ENCODE measurements around the gene DDIAS. TPM values are rescaled to one million over a fixed set of nuclear protein-coding genes. Genes with fewer than 3 reads are reported as not detected.

DDIAS gene
- total RNA-seq, 4 donors from 2014 or later = 0.67 to 2.1 (median 1.1) TPM

DNA sequence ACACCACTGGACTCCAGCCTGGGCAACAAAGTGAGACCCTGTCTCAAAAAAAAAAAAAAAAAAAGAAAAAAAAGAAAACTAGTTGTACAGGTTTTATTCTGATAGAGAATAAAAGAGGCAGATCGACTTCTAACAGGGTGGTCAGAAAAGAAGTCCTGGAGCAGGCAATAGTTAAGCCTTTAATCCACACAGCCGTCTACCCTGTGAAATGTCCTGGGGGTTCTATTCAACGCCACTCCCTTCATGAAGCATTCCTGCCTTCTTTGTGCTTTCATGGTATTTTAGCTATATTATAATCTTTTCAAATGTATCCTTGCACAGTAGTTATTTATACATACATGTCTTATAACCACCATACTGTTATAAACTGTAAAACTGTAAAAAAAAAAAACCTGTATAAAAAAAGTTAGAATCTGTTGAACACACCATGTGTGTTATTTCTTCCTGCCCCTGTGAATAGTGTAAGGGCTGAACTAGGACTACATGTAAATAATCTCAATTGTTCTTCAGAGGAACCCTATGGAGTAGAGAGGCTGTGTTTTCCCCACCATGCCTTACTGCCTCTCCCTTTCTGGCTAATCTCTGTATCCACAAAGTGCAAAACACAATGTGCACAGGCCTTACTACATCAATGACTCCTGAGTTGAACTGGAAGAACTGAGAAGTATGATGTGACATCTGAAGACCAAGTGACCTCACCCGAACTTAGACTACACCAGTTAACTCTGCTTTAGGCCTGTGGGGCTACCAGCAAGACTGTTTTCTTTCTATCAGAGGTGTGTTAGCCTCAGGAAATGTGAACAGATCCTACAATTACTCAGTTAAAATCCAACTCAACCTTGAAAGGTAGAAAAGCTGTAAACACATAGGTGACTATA, 26.7 kb upstream of the DDIAS start:
- no peaks in the 10 kb centered on the region for H3K36me3 ChIP-seq
- H3K4me3 ChIP-seq = no peak overlapping the region
- no peak overlapping the region for H3K27ac ChIP-seq
- intact Hi-C loops (cut with DNase I; ENCODE audit: low total_unique reads) (no loop called here), in situ Hi-C loops (cut with MboI; ENCODE audit: low sequenced_read_pairs in 4 of 4) (loop anchor here in 1 of 4 donors (25.0 kb wide), 1 partner anchor 937 kb away; no protein-coding TSS in a partner anchor)
- peaks cover 0 to 4% of the 10 kb centered on the region in 2 donors for H3K4me1 ChIP-seq
- no peaks in the 10 kb centered on the region for H3K9me3 ChIP-seq
- H3K27me3 ChIP-seq = no peaks in the 10 kb centered on the region
- TF ChIP-seq, protein P1, sequence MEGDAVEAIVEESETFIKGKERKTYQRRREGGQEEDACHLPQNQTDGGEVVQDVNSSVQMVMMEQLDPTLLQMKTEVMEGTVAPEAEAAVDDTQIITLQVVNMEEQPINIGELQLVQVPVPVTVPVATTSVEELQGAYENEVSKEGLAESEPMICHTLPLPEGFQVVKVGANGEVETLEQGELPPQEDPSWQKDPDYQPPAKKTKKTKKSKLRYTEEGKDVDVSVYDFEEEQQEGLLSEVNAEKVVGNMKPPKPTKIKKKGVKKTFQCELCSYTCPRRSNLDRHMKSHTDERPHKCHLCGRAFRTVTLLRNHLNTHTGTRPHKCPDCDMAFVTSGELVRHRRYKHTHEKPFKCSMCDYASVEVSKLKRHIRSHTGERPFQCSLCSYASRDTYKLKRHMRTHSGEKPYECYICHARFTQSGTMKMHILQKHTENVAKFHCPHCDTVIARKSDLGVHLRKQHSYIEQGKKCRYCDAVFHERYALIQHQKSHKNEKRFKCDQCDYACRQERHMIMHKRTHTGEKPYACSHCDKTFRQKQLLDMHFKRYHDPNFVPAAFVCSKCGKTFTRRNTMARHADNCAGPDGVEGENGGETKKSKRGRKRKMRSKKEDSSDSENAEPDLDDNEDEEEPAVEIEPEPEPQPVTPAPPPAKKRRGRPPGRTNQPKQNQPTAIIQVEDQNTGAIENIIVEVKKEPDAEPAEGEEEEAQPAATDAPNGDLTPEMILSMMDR (IDR thresholded peaks at IDR 0.05 in 4 of 5, conservative IDR thresholded peaks at IDR 0.05 in 1 of 5) = no peak
- no peak for TF ChIP-seq POLR2A (IDR thresholded peaks at IDR 0.05)
- ATAC-seq (no peak), DNase-seq (no peak)

DNA sequence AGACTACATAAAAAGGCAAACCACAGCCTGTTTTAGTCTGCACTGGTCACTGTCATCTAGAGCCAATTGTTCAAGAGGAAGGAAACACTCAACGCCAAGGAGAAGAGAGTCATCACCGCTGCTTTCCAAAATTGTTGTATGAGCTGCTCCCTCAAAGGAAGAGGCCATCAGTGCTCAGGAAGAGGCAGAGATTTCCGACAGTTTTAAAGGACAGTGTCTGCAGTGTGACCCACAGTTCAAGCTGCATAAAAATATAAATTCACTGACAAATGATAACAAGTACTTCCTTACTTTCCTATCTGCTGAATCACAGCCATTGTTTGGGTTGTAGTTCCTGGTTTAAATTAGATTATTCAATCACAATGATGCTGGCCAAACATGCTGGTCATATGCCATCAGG, 17.7 kb upstream of the DDIAS start:
- intact Hi-C loops (cut with DNase I; ENCODE audit: low total_unique reads) (no loop called here), in situ Hi-C loops (cut with MboI; ENCODE audit: low sequenced_read_pairs in 4 of 4) (no loop called here)
- Histone ChIP-seq H3K4me3 (no peak overlapping the region), H3K36me3 (no peaks in the 10 kb centered on the region), H3K9me3 (no peaks in the 10 kb centered on the region), H3K27ac (no peak overlapping the region), H3K4me1 (peaks cover 4 to 25% of the 10 kb centered on the region in 2 donors), H3K27me3 (no peaks in the 10 kb centered on the region)
- DNase-seq = no peak
- ATAC-seq = peak; percentile 45 to 56
- TF ChIP-seq, protein P1 (IDR thresholded peaks at IDR 0.05 in 4 of 5, conservative IDR thresholded peaks at IDR 0.05 in 1 of 5) = no peak
- TF ChIP-seq POLR2A (IDR thresholded peaks at IDR 0.05) = no peak

DNA sequence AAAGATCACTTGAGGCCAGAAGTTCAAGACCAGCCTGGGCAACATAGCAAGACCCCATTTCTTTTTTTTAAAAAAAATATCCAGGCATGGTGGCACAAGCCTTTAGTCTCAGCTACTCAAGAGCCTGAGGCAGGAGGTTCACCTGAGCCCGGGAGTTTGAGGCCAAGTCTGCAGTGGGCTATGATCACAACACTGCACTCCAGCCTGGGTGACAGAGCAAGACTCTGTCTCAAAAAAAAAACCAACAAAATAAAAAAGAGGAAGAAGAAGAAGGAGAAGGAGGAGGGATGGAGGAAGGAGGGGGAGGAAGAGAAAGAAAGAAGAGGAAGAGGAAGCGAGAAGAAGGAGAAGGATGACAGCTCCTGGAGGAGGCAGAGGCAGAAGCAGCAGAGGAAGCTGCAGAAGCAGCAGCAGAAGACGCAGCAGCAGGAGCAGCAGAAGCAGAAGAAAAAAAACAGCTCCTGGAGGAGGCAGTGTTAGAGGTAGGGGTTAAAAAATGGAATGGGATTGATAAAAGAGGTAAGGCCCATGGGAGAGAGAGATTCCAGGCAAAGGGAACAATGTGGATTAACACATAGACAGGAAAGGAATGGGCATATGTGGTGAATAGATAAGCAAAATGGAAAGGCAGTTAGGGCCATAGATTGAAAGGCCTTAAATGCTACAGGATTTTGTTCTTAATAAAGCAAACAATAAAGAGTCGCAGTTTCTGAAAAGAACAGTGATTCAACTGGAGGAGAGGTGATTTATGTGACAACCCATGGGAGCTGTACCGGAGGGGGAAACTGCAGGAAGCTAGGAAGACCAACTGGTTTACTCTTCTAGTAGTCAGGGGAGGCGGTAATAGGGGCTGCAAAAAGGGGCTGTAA, 12.2 kb upstream of the DDIAS start:
- in situ Hi-C loops (cut with MboI; ENCODE audit: low sequenced_read_pairs in 4 of 4) = no loop called here
- no peaks in the 10 kb centered on the region for H3K9me3 ChIP-seq
- ATAC-seq (no peak), DNase-seq (no peak)
- peak overlapping the region in 1 of 4 donors; percentile 6 for H3K4me3 ChIP-seq
- H3K36me3 ChIP-seq = no peaks in the 10 kb centered on the region
- H3K27ac ChIP-seq = no peak overlapping the region
- H3K27me3 ChIP-seq = no peaks in the 10 kb centered on the region
- intact Hi-C loops (cut with DNase I; ENCODE audit: low total_unique reads) = no loop called here
- TF ChIP-seq, protein P1 (IDR thresholded peaks at IDR 0.05 in 4 of 5, conservative IDR thresholded peaks at IDR 0.05 in 1 of 5) = no peak
- no peak for TF ChIP-seq POLR2A (IDR thresholded peaks at IDR 0.05)
- H3K4me1 ChIP-seq = peaks cover 4 to 30% of the 10 kb centered on the region in 2 donors

DNA sequence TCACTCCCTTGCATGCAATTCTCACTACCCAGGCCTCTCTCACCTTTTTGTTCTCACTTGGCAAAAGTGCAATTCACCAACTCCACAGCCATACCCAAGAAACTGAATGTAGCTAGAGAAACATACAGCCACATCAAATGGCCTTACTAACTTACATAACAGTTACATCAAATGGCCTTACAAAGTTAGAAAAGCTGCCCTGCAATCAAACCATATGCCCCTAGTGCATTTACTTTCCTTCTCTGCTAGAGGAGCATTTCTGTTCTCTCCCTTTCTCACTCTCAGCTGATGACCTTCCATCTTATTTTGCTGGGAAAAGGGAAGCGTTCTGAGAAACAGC, 11.6 kb upstream of the DDIAS start:
- no peak for DNase-seq
- in situ Hi-C loops (cut with MboI; ENCODE audit: low sequenced_read_pairs in 4 of 4) = no loop called here

More for the DNA sequence above, 11.6 kb upstream of the DDIAS start:
- no peak for ATAC-seq
- Histone ChIP-seq H3K4me3 (peak overlapping the region in 1 of 4 donors; percentile 6), H3K27me3 (no peaks in the 10 kb centered on the region), H3K36me3 (no peaks in the 10 kb centered on the region), H3K9me3 (no peaks in the 10 kb centered on the region), H3K4me1 (peaks cover 0 to 26% of the 10 kb centered on the region in 2 donors), H3K27ac (no peak overlapping the region)
- TF ChIP-seq, protein P1 (IDR thresholded peaks at IDR 0.05 in 4 of 5, conservative IDR thresholded peaks at IDR 0.05 in 1 of 5) = no peak
- TF ChIP-seq POLR2A (IDR thresholded peaks at IDR 0.05) = no peak
- intact Hi-C loops (cut with DNase I; ENCODE audit: low total_unique reads) = no loop called here

Data from gastrocnemius medialis (tissue), 4 donors.